GM12892 (cell line): ENCODE results near the gene ZNF423.

ENCODE experiments used
- POLR2A ChIP-seq: IDR thresholded peaks from 2 replicates; pipeline ENCODE4 v1.6.1; 2011; ENCODE audit warnings: low read depth, low read length, control low read depth
- POLR2AphosphoS5 ChIP-seq: IDR thresholded peaks from 2 replicates; pipeline ENCODE4 v1.6.1; 2011; ENCODE audit warnings: low read depth, low read length, control low read depth
- TAF1 ChIP-seq: IDR thresholded peaks from 2 replicates; pipeline ENCODE4 v1.6.1; 2011; ENCODE audit warnings: low read depth, mild to moderate bottlenecking, control low read depth, low read length, borderline replicate concordance

DNA sequence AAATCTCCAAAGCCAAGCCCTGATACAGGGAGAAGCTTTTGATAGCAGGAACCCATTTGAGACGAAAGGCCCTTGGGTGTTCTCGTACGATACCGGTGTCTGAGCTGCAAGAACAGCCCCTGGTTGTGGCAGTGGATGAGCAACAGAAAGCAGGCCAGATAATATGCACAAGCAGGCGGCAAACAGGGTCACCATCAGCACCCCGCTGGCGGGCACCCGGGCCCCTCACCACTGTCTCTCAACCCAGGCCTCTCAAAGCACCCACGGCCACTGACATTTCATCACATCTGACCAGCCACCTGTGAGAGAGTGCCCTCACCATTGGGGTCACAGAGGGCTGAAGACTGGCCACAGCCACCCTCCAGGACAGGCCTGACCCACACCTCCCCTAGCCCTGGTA, 252.0 kb downstream of the ZNF423 start:
- TF ChIP-seq TAF1 (no peak), POLR2A (no peak), POLR2AphosphoS5 (no peak)
